22Rv1 (cell line): Measurements from ENCODE around the gene BAHCC1.

Source experiments
- CTCF ChIP-seq: fragments of 450-650 bp; IDR thresholded peaks from 2 replicates; pipeline ENCODE4 v1.5.1; 2017; ENCODE audit warnings: mild to moderate bottlenecking
- ZFX ChIP-seq: fragments of 450-650 bp; IDR thresholded peaks from 2 replicates; pipeline ENCODE4 v1.6.1; 2017; ENCODE audit warnings: antibody characterized with exemption, borderline replicate concordance

GRCh38 chr17:81398176-81398831 is 3.0 kb downstream of the BAHCC1 start:
- TF ChIP-seq CTCF (no peak), ZFX (no peak)
